SK-N-SH treated with all-trans-retinoic acid at 6 μM for 48 hours (cell line): ENCODE results near the gene ZBTB11.

Experiments used
- BACH2 ChIP-seq: fragments of 250-450 bp; sonication (Bioruptor Pico); IDR thresholded peaks from 2 replicates; pipeline ENCODE4 v1.9.0; 2021; ENCODE audit warnings: mild to moderate bottlenecking, borderline replicate concordance
- CREB5 ChIP-seq: fragments of 250-450 bp; sonication (Bioruptor Pico); IDR thresholded peaks from 2 replicates; pipeline ENCODE4 v1.5.1; 2020; ENCODE audit warnings: low read depth, mild to moderate bottlenecking, moderate library complexity
- GLIS3 ChIP-seq: fragments of 250-450 bp; sonication (Bioruptor Pico); IDR thresholded peaks from 2 replicates; pipeline ENCODE4 v1.5.0; 2020; ENCODE audit warnings: mild to moderate bottlenecking, moderate library complexity
- RARB ChIP-seq: fragments of 250-450 bp; sonication (Bioruptor Pico); IDR thresholded peaks from 2 replicates; pipeline ENCODE4 v1.8.0; 2021; ENCODE audit warnings: mild to moderate bottlenecking, moderate library complexity
- TCF4 ChIP-seq: fragments of 250-450 bp; sonication (Bioruptor Pico); IDR thresholded peaks from 2 replicates; pipeline ENCODE4 v1.8.0; 2021; ENCODE audit warnings: mild to moderate bottlenecking, moderate library complexity, borderline replicate concordance
- ZNF8 ChIP-seq: fragments of 450-650 bp; formaldehyde crosslinking; IDR thresholded peaks from 2 replicates; pipeline ENCODE4 v1.5.0; 2020; ENCODE audit warnings: mild to moderate bottlenecking, moderate library complexity
- TF ChIP-seq, protein P1 (sequence below): fragments of 250-450 bp; sonication (Bioruptor Pico); IDR thresholded peaks from 2 replicates; pipeline ENCODE4 v1.8.0; 2020; ENCODE audit warnings: mild to moderate bottlenecking, moderate library complexity, borderline replicate concordance

DNA sequence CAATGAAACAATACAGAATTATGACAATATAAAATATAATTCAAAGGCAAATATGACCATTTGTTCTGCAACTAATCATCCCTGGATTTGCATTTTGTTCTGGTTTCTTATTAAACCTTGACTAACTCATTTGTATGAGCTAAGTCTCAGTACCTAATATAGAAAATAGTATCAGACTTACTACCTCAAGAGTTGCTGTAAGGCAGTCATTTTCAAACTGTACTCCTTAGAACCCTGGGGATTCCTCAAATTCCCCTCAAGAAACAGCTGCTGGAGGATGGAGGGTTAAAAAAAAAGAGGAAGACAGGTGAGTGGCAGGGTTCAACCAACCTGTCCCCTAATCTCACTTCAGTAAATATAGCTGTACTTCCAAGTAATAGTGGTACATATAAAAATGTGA, 11.1 kb downstream of the ZBTB11 start:
- TF ChIP-seq RARB, result no peak
- TF ChIP-seq, protein P1, sequence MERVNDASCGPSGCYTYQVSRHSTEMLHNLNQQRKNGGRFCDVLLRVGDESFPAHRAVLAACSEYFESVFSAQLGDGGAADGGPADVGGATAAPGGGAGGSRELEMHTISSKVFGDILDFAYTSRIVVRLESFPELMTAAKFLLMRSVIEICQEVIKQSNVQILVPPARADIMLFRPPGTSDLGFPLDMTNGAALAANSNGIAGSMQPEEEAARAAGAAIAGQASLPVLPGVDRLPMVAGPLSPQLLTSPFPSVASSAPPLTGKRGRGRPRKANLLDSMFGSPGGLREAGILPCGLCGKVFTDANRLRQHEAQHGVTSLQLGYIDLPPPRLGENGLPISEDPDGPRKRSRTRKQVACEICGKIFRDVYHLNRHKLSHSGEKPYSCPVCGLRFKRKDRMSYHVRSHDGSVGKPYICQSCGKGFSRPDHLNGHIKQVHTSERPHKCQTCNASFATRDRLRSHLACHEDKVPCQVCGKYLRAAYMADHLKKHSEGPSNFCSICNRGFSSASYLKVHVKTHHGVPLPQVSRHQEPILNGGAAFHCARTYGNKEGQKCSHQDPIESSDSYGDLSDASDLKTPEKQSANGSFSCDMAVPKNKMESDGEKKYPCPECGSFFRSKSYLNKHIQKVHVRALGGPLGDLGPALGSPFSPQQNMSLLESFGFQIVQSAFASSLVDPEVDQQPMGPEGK (CRISPR knock-in tag), result no peak
- TF ChIP-seq ZNF8, result no peak
- no peak for TF ChIP-seq TCF4
- no peak for TF ChIP-seq GLIS3
- no peak for TF ChIP-seq CREB5 (CRISPR knock-in tag)
- no peak for TF ChIP-seq BACH2 (CRISPR knock-in tag)
